ENCODE data around the gene WIPF2.

GRCh38 chr17:40259505-40259904, 40.4 kb downstream of the WIPF2 start:
- TF ChIP-seq CTCF (optimal IDR thresholded peaks at IDR 0.05 in 1 of 3, IDR thresholded peaks at IDR 0.05 in 1 of 3, conservative IDR thresholded peaks at IDR 0.05 in 1 of 3; ENCODE audit: extremely low read depth in 1 of 3, insufficient read depth in 2 of 3, low read length in 3 of 3) (no peak), EZH2 (IDR thresholded peaks at IDR 0.05; ENCODE audit: low read length) (no peak)

All from keratinocyte (primary cell).